GM21717 (cell line): ENCODE data around the gene DPYSL4.

Experiments used
- ATAC-seq: cut with Tn5 transposase; IDR thresholded peaks from one replicate; pipeline ENCODE4 v1.9.1; 2021; ENCODE audit warnings: mild to moderate bottlenecking, moderate library complexity; ENCODE audit not compliant: unreplicated experiment

The DPYSL4 gene

GRCh38 chr10:132193907-132194552, 7.3 kb downstream of the DPYSL4 start:
- ATAC-seq: no peak

GRCh38 chr10:132194726-132195125, 8.0 kb downstream of the DPYSL4 start:
- no peak for ATAC-seq

- no peak for ATAC-seq
These were observed 8.8 kb downstream of the DPYSL4 start for GRCh38 chr10:132195366-132196075.

GRCh38 chr10:132196178-132197113, 9.7 kb downstream of the DPYSL4 start:
- ATAC-seq: no peak

GRCh38 chr10:132197271-132198067, 10.7 kb downstream of the DPYSL4 start:
- no peak for ATAC-seq

- no peak for ATAC-seq
These were observed 11.3 kb downstream of the DPYSL4 start for GRCh38 chr10:132198068-132198370.

GRCh38 chr10:132198381-132199181, 11.8 kb downstream of the DPYSL4 start:
- ATAC-seq: no peak

- ATAC-seq: no peak
These were observed 12.6 kb downstream of the DPYSL4 start for GRCh38 chr10:132199268-132199853.

- ATAC-seq: no peak
These were observed 13.1 kb downstream of the DPYSL4 start for GRCh38 chr10:132199854-132200311.

- no peak for ATAC-seq
These were observed 13.8 kb downstream of the DPYSL4 start for GRCh38 chr10:132200344-132201110.

- no peak for ATAC-seq
These were observed 14.6 kb downstream of the DPYSL4 start for GRCh38 chr10:132201111-132201969.

- ATAC-seq: no peak
These were observed 15.6 kb downstream of the DPYSL4 start for GRCh38 chr10:132202070-132202970.

GRCh38 chr10:132203256-132204077, 16.7 kb downstream of the DPYSL4 start:
- no peak for ATAC-seq

- no peak for ATAC-seq
These were observed 17.5 kb downstream of the DPYSL4 start for GRCh38 chr10:132204078-132204780.

- no peak for ATAC-seq
These were observed 18.2 kb downstream of the DPYSL4 start for GRCh38 chr10:132204781-132205473.
